ENCODE data around the gene COX7A2L.
"Not testable (repeated sequence)": the region's sequence is repeated elsewhere in the genome, so short reads cannot be mapped to it uniquely, and the experiment has no call there.

The COX7A2L gene

GRCh38 chr2:42339191-42339912 is 21.7 kb downstream of the COX7A2L start:
- no peak for DNase-seq (ENCODE audit: low spot score)

DNA sequence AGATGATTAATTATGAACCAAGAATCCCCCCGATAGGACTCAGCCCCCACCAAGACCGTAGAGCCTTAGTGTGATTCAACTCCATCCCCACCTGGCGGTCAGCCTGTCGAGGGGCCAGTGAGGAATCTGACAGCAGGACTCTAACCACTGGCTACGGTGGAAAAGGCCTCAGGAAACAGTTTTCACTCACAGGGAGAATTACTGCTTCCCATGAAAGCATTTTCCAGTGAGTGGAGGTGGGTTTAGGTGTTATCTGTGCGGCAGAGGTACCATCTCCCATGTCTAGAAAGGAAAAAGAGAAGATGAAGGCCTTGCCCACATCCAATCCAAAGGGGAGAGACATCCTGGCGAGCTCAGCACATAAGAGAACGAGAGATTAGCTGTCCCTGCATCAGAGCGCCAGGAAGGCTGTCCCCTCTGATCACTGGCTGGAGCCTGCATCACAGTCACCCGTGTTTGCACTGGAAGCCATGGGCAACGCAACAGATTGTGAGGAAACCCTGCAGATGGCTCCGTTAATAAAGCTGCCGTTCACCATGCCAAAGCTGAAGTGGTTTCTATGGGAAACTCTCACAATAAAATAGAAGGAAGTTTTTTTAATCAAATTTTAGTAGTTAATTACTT is 22.3 kb downstream of the COX7A2L start:
- DNase-seq (ENCODE audit: low spot score): no peak

DNA sequence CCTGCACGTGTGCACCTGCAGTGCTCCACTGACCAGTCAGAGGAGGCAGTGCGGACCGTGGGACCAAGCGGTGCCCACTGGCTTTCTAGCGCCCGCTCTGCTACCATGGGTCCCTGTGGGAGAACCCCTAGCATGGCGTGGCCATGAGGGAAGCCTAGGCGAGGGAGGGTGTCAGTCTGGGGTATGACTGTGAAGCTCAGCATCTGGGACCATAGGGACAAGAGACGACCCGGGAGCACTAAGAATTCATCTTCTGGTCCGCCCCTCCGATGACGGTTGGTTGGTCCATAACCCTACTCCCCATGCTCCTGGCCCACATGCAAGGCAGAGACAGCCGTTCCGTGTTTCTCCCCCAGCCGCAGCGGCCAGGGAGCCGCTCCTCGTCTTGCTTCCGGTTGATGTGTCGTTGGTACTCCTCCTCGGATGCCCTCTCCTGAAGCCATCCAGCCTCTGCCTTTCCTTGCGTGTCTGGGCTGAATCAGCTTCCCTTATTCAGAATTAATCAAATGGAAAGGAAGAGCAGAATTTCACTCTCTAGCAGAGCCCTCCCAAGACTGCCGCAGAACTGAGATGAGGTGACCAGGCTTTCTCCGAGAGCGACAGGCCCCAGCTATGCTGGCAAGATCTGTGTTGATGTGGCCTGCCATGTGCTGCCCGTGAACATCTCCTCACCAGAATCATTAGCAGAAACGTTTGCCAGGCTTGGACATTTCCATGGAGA is 23.0 kb downstream of the COX7A2L start:
- no peak for DNase-seq (ENCODE audit: low spot score)

DNA sequence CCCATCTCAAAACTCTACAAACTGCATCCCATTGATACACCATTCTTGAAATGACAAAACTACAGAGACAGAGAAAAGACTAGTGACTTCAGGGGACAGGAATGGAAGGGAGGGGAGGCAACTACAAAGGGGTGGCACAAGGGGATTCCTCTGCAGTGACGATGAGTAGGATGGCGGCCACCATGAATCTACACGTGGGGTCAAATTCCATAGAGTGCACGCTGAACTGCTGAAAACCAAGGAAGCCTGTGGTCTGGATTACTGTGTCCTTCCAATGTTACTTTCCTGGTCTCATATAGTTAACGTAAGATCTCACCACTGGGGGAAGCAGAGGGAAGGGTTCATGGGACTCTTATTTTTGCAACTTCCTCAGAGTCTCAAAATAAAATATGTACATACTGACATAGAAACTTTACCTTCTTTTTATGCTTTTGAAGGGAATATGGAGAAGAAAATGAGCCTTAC is 23.6 kb downstream of the COX7A2L start:
- no peak for DNase-seq (ENCODE audit: low spot score)

GRCh38 chr2:42336361-42336965 is 24.6 kb downstream of the COX7A2L start:
- DNase-seq (ENCODE audit: low spot score): no peak

- no peak for DNase-seq (ENCODE audit: low spot score)
Measured at GRCh38 chr2:42335514-42336104, 25.4 kb downstream of the COX7A2L start.

GRCh38 chr2:42334865-42335264 is 26.2 kb downstream of the COX7A2L start:
- DNase-seq (ENCODE audit: low spot score): not testable (repeated sequence)

- no peak for DNase-seq (ENCODE audit: low spot score)
Measured at GRCh38 chr2:42334220-42334619, 26.8 kb downstream of the COX7A2L start.

DNA sequence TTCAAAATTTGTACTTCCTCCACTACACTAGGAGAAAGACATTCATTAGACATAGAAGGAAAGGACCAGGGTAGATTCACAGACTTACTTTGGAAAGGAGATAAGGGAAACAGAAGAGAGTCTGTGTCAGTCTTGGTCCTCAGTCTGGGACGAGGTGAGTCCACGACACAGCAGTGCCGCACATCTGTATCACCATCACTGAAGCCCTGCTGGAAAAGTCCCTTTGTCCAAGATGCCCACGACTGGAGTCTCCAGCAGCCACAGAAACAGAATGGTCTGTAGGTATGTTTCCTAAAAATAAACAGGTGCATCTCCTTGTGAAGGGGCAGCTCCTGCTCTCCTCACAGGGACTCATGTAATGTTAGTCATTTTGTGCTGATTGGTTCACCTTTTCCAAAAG is 27.4 kb downstream of the COX7A2L start:
- DNase-seq (ENCODE audit: low spot score): no peak

GRCh38 chr2:42332575-42332974 is 28.4 kb downstream of the COX7A2L start:
- DNase-seq (ENCODE audit: low spot score): no peak

DNA sequence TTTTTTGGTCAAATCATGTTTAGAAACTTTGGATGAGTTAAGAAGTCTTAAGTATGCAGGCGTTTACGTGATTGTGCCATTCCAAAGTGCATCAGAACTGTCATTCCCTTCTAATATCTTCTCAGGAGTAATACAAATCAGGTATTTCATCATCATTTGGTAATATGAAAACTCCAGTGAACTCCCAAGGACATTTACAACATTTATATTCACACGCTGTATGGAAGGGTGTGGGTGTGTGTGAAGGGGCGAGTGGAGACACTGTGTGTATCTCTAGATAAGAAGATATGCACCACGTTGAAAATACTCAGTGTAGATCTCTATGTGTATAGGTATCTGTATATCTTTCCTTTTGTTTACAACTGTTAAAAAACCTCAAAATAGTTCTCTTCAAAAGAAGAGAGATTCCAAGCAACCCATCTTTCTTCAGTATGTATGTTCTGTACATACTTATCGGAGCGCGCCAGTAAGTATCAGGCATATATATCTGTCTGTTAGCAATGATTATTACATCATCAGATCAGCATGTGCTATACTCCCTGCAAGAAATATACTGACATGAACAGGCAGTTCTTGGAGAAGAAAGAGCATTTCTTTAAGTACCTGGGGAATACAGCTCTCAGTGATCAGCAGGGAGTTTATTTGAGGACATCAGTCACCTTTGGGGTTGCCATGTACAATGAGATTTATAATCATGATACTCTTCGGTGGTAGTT is 29.3 kb downstream of the COX7A2L start:
- no peak for DNase-seq (ENCODE audit: low spot score)

GRCh38 chr2:42329736-42330135 is 31.3 kb downstream of the COX7A2L start:
- no peak for DNase-seq (ENCODE audit: low spot score)

DNA sequence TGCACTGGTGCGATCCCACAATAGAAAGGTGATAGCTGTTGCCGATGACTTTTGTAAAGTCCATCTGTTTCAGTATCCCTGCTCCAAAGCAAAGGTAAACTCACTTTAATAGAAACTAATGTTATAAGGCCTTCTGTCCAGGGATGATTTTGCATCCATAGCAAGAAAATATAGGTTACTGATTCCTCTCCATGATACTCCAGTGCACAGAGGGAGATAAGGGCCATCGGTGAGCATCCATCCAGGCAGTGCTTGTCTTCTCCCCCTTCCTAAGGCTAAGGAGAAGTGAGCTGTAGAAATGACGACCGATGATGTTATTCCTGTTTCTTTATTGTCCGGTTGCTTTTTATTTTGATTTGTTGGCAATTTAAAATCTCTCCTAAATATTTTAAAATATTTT is 32.1 kb downstream of the COX7A2L start:
- DNase-seq (ENCODE audit: low spot score): no peak

DNA sequence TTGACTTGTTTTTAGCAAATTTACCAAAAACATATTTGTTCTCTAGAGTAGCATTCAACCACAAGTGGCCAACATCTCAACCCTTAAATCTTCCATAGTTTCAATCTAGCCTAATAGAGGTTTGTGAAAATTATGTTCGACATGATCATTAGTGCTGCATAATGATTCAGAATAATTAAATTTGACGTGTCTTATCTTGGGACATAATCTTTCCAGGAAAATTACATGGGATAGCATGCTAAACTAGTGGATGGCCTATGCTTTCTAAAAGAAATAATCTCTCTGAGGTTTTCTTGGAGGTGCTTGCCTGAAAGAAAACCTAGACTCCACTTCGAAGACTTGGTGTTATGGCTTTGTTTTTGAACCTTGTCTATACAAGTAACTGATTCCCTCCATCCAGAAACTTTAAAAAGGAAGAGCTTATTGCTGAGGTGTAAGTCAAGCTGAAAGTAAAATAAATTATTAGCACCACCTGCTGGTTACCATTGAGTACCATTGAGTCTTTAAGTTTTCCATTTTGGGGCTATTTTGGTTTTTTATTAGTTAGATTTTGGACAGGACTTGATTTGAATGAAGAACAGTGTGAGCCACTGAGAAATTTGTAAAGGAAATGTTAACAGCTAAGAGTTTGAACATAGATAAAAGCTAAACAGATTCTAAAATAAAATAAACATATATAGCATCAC is 32.7 kb downstream of the COX7A2L start:
- peak; percentile 31 for DNase-seq (ENCODE audit: low spot score)

DNA sequence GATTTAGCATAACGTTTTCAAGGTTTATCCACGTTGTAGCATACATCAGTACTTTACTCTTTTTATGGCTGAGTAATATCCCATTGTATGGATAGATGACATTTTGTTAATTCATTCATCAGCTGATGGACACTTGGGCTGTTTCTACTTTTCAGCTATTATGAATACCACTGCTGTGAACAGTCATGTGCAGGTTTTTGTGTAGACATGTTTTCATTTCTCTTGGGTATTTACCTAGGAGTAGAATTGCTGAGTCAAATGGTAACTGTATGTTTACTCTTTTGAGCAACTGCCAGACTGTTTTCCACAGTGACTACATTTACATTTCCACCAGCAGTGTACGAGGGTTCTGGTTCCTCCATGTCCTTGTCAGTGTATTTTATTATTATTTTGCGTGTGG is 33.9 kb downstream of the COX7A2L start:
- DNase-seq (ENCODE audit: low spot score): no peak

- no peak for DNase-seq (ENCODE audit: low spot score)
Measured at GRCh38 chr2:42325609-42326008, 35.4 kb downstream of the COX7A2L start.

DNA sequence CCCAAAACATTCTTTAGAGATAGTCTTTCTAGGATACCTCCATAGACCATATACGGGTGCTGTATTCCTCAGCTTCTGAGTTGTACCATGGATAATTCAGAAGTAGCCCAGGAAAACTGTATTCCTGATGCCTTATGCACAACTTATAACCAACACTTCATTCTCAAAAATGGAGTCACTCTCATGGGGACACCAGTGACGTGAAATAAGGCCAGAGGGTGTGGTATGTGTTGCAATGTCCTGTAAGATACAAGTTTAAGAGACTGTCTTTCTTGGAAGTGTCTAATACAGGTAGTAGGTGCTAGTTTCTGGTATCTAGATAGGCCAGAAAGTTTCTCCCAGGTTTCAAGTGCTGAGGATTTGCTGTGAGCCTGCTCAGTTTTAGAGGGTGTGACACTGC is 36.1 kb downstream of the COX7A2L start:
- DNase-seq (ENCODE audit: low spot score): no peak

DNA sequence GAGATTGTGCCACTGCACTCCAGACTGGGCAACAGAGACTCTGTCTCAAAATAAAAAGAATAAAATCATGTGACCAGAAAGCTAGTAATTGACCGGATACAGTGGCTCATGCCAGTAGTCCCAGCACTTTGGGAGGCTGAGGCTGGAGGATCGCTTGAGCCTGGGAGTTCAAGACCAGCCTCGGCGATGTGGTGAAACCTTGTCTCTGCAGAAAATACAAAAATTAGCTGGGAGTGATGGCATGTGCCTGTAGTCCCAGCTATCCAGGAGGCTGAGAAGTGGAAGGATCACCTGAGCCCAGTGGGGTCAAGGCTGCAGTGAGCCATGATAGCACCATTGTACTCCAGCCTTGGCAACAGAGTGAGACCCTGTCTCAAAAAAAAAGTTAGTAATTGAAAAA is 36.8 kb downstream of the COX7A2L start:
- DNase-seq (ENCODE audit: low spot score): no peak

DNA sequence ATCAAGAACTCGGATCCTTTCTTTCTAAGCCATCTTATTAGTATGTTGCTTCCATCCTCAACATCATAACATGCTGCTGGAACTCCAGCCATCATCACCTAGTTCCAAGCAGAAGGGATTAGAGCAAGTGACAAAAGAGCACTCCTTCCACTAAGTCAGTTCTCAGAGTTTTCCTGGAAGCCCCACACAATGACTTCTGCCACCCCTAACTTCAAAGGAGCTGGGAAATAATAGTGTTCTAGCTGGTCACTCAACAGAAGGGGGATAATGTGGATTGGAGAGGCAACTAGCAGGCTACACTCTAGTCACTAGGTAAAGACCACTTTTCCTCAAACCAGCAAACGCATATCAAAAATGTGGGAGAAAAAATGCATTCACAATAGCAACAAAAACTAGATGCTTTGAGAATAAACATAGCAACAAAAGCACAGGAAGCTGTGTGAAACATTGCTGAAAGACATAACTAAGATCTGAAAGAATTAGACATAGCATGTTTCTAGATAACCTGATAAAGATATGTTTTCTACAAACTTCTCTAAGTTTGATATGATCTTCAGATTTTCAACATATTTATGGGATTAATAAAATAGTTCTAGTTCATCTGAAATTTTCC is 39.5 kb downstream of the COX7A2L start:
- DNase-seq (ENCODE audit: low spot score): peak; percentile 9

DNA sequence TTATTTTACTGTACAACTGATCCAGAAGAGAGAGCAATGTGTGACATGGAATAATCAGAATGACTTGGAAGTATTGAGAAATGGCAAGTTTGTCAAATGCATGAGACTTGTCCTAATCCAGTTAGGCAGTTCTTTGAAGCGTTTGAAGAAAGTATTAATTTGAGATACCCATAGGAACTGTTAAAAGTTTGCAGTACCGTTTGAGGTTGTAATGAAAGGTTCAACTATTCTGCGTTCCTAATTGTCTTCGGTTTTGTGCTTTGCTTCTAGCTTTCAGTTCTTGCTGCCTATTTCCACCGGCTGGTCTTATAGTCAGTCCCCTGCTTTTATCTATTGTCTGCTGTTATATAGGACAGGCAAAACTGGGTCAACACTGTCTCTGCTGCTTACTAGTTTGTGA is 41.8 kb downstream of the COX7A2L start:
- DNase-seq (ENCODE audit: low spot score): no peak

DNA sequence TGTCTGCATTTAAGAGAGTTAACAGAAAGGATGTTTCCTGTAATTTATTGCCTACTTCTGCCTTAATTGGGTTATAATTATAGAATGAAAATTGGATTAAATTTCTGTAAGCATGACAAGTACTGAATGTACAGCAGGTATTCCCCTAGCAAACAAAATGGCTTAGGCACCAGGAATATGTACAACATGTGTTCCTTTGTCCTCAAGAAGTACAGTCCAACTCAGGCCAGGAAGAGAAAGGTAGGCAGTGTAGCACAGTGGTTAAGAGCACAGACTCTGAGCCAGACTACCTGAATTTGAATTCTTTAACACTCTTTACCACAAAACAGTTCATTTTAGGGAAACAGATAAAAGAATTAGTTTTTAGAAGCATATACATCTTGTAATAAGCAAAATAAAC is 43.1 kb downstream of the COX7A2L start:
- no peak for DNase-seq (ENCODE audit: low spot score)

Data from CD4-positive, alpha-beta T cell treated with Interleukin-15 for 4 hours (primary cell).